Rectal smooth muscle tissue (tissue), 1 donor: ENCODE data around the gene MUL1.
A peak's percentile ranks its signal among the peaks of the same experiment; 100 is the strongest.

Experiments
- H3K27ac ChIP-seq: one replicate; pipeline ENCODE4 v1.7.0; 2013; ENCODE audit warnings: low read depth, low read length, inconsistent platforms
- H3K27me3 ChIP-seq: one replicate; pipeline ENCODE4 v1.7.0; 2013; ENCODE audit warnings: low read length; ENCODE audit not compliant: control insufficient read depth, insufficient read depth
- H3K36me3 ChIP-seq: one replicate; pipeline ENCODE4 v1.7.0; 2013; ENCODE audit warnings: low read length; ENCODE audit not compliant: control insufficient read depth, insufficient read depth
- H3K4me1 ChIP-seq: one replicate; pipeline ENCODE4 v1.7.0; 2013; ENCODE audit warnings: low read length; ENCODE audit not compliant: control insufficient read depth, insufficient read depth
- H3K4me3 ChIP-seq: one replicate; pipeline ENCODE4 v1.7.0; 2013; ENCODE audit warnings: low read length
- H3K9ac ChIP-seq: one replicate; pipeline ENCODE4 v1.7.0; 2013; ENCODE audit warnings: low read length

MUL1 gene

GRCh38 chr1:20480243-20480944 lies 27.6 kb downstream of the MUL1 start:
- Histone ChIP-seq H3K4me1 (peaks cover 17% of the 10 kb centered on the region), H3K27ac (no peak overlapping the region), H3K4me3 (no peak overlapping the region), H3K36me3 (no peaks in the 10 kb centered on the region), H3K9ac (no peak overlapping the region), H3K27me3 (no peaks in the 10 kb centered on the region)

GRCh38 chr1:20479840-20480239 lies 28.1 kb downstream of the MUL1 start:
- no peaks in the 10 kb centered on the region for H3K27me3 ChIP-seq
- H3K9ac ChIP-seq = no peak overlapping the region
- H3K4me3 ChIP-seq = no peak overlapping the region
- no peaks in the 10 kb centered on the region for H3K36me3 ChIP-seq
- no peak overlapping the region for H3K27ac ChIP-seq
- peaks cover 17% of the 10 kb centered on the region for H3K4me1 ChIP-seq

GRCh38 chr1:20478057-20478635 lies 29.8 kb downstream of the MUL1 start:
- H3K9ac ChIP-seq = no peak overlapping the region
- H3K36me3 ChIP-seq = no peaks in the 10 kb centered on the region
- H3K4me1 ChIP-seq = peaks cover 13% of the 10 kb centered on the region
- H3K27ac ChIP-seq = peak overlapping the region; percentile 39
- no peaks in the 10 kb centered on the region for H3K27me3 ChIP-seq
- peak overlapping the region; percentile 20 for H3K4me3 ChIP-seq

GRCh38 chr1:20477348-20478056 lies 30.4 kb downstream of the MUL1 start:
- H3K27me3 ChIP-seq = no peaks in the 10 kb centered on the region
- peak overlapping the region; percentile 10 for H3K4me3 ChIP-seq
- H3K9ac ChIP-seq = no peak overlapping the region
- H3K36me3 ChIP-seq = no peaks in the 10 kb centered on the region
- H3K27ac ChIP-seq = peak overlapping the region; percentile 54
- H3K4me1 ChIP-seq = peaks cover 13% of the 10 kb centered on the region

GRCh38 chr1:20476265-20477038 lies 31.5 kb downstream of the MUL1 start:
- no peak overlapping the region for H3K9ac ChIP-seq
- no peak overlapping the region for H3K4me3 ChIP-seq
- no peaks in the 10 kb centered on the region for H3K36me3 ChIP-seq
- peaks cover 13% of the 10 kb centered on the region for H3K4me1 ChIP-seq
- H3K27me3 ChIP-seq = no peaks in the 10 kb centered on the region
- no peak overlapping the region for H3K27ac ChIP-seq

GRCh38 chr1:20474996-20475395 lies 33.0 kb downstream of the MUL1 start:
- H3K27me3 ChIP-seq = no peaks in the 10 kb centered on the region
- H3K4me3 ChIP-seq = no peak overlapping the region
- H3K9ac ChIP-seq = no peak overlapping the region
- peaks cover 13% of the 10 kb centered on the region for H3K4me1 ChIP-seq
- H3K27ac ChIP-seq = no peak overlapping the region
- no peaks in the 10 kb centered on the region for H3K36me3 ChIP-seq

- Histone ChIP-seq H3K4me3 (no peak overlapping the region), H3K27me3 (no peaks in the 10 kb centered on the region), H3K27ac (no peak overlapping the region), H3K4me1 (peaks cover 13% of the 10 kb centered on the region), H3K9ac (no peak overlapping the region), H3K36me3 (no peaks in the 10 kb centered on the region)
These were observed 33.5 kb downstream of the MUL1 start for GRCh38 chr1:20474333-20474975.

GRCh38 chr1:20473894-20474293 lies 34.1 kb downstream of the MUL1 start:
- peaks cover 13% of the 10 kb centered on the region for H3K4me1 ChIP-seq
- no peaks in the 10 kb centered on the region for H3K36me3 ChIP-seq
- H3K27ac ChIP-seq = no peak overlapping the region
- no peaks in the 10 kb centered on the region for H3K27me3 ChIP-seq
- no peak overlapping the region for H3K9ac ChIP-seq
- H3K4me3 ChIP-seq = no peak overlapping the region

GRCh38 chr1:20472860-20473711 lies 34.9 kb downstream of the MUL1 start:
- H3K4me3 ChIP-seq = no peak overlapping the region
- H3K27me3 ChIP-seq = no peaks in the 10 kb centered on the region
- H3K4me1 ChIP-seq = peaks cover 7% of the 10 kb centered on the region
- H3K36me3 ChIP-seq = no peaks in the 10 kb centered on the region
- H3K27ac ChIP-seq = no peak overlapping the region
- H3K9ac ChIP-seq = no peak overlapping the region

GRCh38 chr1:20472121-20472520 lies 35.8 kb downstream of the MUL1 start:
- Histone ChIP-seq H3K9ac (no peak overlapping the region), H3K36me3 (no peaks in the 10 kb centered on the region), H3K27me3 (no peaks in the 10 kb centered on the region), H3K4me3 (no peak overlapping the region), H3K4me1 (peaks cover under 1% of the 10 kb centered on the region), H3K27ac (no peak overlapping the region)

- Histone ChIP-seq H3K27me3 (no peaks in the 10 kb centered on the region), H3K4me1 (no peaks in the 10 kb centered on the region), H3K27ac (no peak overlapping the region), H3K9ac (no peak overlapping the region), H3K4me3 (no peak overlapping the region), H3K36me3 (no peaks in the 10 kb centered on the region)
These were observed 37.8 kb downstream of the MUL1 start for GRCh38 chr1:20470194-20470593.
